Mesothelial cell of epicardium (in vitro differentiated cells): ENCODE measurements around the gene SLC16A6. TPM values are rescaled to one million over a fixed set of nuclear protein-coding genes. Genes with fewer than 3 reads are reported as not detected.

ENCODE experiments used
- DNase-seq, 2 experiments: peaks; one replicate each; pipeline ENCODE4 v3.0.0; 2021; ENCODE audit warnings: low spot score in 2 of 2; ENCODE audit not compliant: unreplicated experiment in 2 of 2
- H3K27ac Mint-ChIP-seq: 2 replicates; pipeline ENCODE4 v1.8.0; 2021; ENCODE audit warnings: mixed read lengths
- H3K27me3 Mint-ChIP-seq: 2 replicates; pipeline ENCODE4 v1.8.0; 2021; ENCODE audit warnings: low read depth, mixed read lengths
- H3K36me3 Mint-ChIP-seq: 2 replicates; pipeline ENCODE4 v1.8.0; 2021; ENCODE audit warnings: mixed read lengths
- H3K4me1 Mint-ChIP-seq: 2 replicates; pipeline ENCODE4 v1.8.0; 2021; ENCODE audit warnings: mixed read lengths
- H3K4me3 Mint-ChIP-seq: 2 replicates; pipeline ENCODE4 v1.8.0; 2021; ENCODE audit warnings: mild to moderate bottlenecking, moderate library complexity, mixed read lengths
- H3K9me3 Mint-ChIP-seq: 2 replicates; pipeline ENCODE4 v1.8.0; 2021; ENCODE audit warnings: mixed read lengths
- CTCF ChIP-seq: fragments of 200-600 bp; sonication (generic); IDR thresholded peaks from one replicate; pipeline ENCODE4 v1.5.0; 2021; ENCODE audit warnings: antibody characterized with exemption; ENCODE audit not compliant: unreplicated experiment
- total RNA-seq: library from RNA; stranded (reverse); gene quantifications from 3 replicates; pipeline ENCODE4 v1.2.1, GENCODE V29; 2021

SLC16A6 gene
- total RNA-seq, 1 donor from 2014 or later: 1.3 TPM

- H3K27me3 Mint-ChIP-seq: peaks cover 30% of the 10 kb centered on the region
- H3K9me3 Mint-ChIP-seq: no peaks in the 10 kb centered on the region
- H3K27ac Mint-ChIP-seq: no peak overlapping the region
- TF ChIP-seq CTCF: no peak
- peaks cover 12% of the 10 kb centered on the region for H3K4me1 Mint-ChIP-seq
- no peak for DNase-seq
- H3K36me3 Mint-ChIP-seq: no peaks in the 10 kb centered on the region
- no peak overlapping the region for H3K4me3 Mint-ChIP-seq
Measured at GRCh38 chr17:68295086-68295485, 4.2 kb upstream of the SLC16A6 start.

GRCh38 chr17:68294617-68295016 is 3.7 kb upstream of the SLC16A6 start:
- H3K36me3 Mint-ChIP-seq: no peaks in the 10 kb centered on the region
- H3K27me3 Mint-ChIP-seq: peaks cover 35% of the 10 kb centered on the region
- peaks cover 14% of the 10 kb centered on the region for H3K4me1 Mint-ChIP-seq
- no peak for TF ChIP-seq CTCF
- H3K9me3 Mint-ChIP-seq: no peaks in the 10 kb centered on the region
- no peak overlapping the region for H3K27ac Mint-ChIP-seq
- DNase-seq: no peak
- H3K4me3 Mint-ChIP-seq: no peak overlapping the region

- Mint-ChIP-seq H3K36me3 (no peaks in the 10 kb centered on the region), H3K4me3 (no peak overlapping the region), H3K27ac (no peak overlapping the region)
Measured at GRCh38 chr17:68294196-68294555, 3.2 kb upstream of the SLC16A6 start.

GRCh38 chr17:68293490-68294195 is 2.7 kb upstream of the SLC16A6 start:
- peaks cover 43% of the 10 kb centered on the region for H3K27me3 Mint-ChIP-seq

More at GRCh38 chr17:68294196-68294555, 3.2 kb upstream of the SLC16A6 start:
- Mint-ChIP-seq H3K9me3 (no peaks in the 10 kb centered on the region), H3K4me1 (peaks cover 14% of the 10 kb centered on the region), H3K27me3 (peaks cover 38% of the 10 kb centered on the region)
- DNase-seq: no peak
- no peak for TF ChIP-seq CTCF

GRCh38 chr17:68292689-68293040 is 1.7 kb upstream of the SLC16A6 start:
- H3K27ac Mint-ChIP-seq: peak overlapping the region; percentile 64
- no peaks in the 10 kb centered on the region for H3K9me3 Mint-ChIP-seq
- peaks cover 43% of the 10 kb centered on the region for H3K27me3 Mint-ChIP-seq
- no peak for TF ChIP-seq CTCF
- H3K4me1 Mint-ChIP-seq: peaks cover 14% of the 10 kb centered on the region
- no peak for DNase-seq
- H3K4me3 Mint-ChIP-seq: peak overlapping the region; percentile 73
- no peaks in the 10 kb centered on the region for H3K36me3 Mint-ChIP-seq

More at GRCh38 chr17:68293490-68294195, 2.7 kb upstream of the SLC16A6 start:
- Mint-ChIP-seq H3K36me3 (no peaks in the 10 kb centered on the region), H3K4me3 (no peak overlapping the region), H3K9me3 (no peaks in the 10 kb centered on the region), H3K4me1 (peaks cover 14% of the 10 kb centered on the region), H3K27ac (no peak overlapping the region)
- no peak for DNase-seq
- TF ChIP-seq CTCF: no peak
